ENCODE measurements around the gene IDI1.
"Not testable (repeated sequence)": the region's sequence is repeated elsewhere in the genome, so short reads cannot be mapped to it uniquely, and the experiment has no call there.

The IDI1 gene

GRCh38 chr10:1010703-1011102, 38.2 kb downstream of the IDI1 start:
- no peak overlapping the region for H3K4me3 ChIP-seq (IDR thresholded peaks at IDR 0.05; ENCODE audit: insufficient read depth, low read depth, low read length)
- no peaks in the 10 kb centered on the region for H4K20me1 ChIP-seq (ENCODE audit: insufficient read depth)
- H3K79me2 ChIP-seq (ENCODE audit: insufficient read depth, low read depth), result peaks cover 2% of the 10 kb centered on the region; the same call in 1 of the 2 replicates
- no peak overlapping the region for H3K9ac ChIP-seq
- peaks cover 25% of the 10 kb centered on the region for H3K36me3 ChIP-seq (ENCODE audit: insufficient read depth)
- TF ChIP-seq, protein P1, sequence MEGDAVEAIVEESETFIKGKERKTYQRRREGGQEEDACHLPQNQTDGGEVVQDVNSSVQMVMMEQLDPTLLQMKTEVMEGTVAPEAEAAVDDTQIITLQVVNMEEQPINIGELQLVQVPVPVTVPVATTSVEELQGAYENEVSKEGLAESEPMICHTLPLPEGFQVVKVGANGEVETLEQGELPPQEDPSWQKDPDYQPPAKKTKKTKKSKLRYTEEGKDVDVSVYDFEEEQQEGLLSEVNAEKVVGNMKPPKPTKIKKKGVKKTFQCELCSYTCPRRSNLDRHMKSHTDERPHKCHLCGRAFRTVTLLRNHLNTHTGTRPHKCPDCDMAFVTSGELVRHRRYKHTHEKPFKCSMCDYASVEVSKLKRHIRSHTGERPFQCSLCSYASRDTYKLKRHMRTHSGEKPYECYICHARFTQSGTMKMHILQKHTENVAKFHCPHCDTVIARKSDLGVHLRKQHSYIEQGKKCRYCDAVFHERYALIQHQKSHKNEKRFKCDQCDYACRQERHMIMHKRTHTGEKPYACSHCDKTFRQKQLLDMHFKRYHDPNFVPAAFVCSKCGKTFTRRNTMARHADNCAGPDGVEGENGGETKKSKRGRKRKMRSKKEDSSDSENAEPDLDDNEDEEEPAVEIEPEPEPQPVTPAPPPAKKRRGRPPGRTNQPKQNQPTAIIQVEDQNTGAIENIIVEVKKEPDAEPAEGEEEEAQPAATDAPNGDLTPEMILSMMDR (conservative IDR thresholded peaks at IDR 0.05; ENCODE audit: low read depth, low read length), result no peak
- no peak overlapping the region for H2AFZ ChIP-seq (ENCODE audit: low read depth)
- no peaks in the 10 kb centered on the region for H3K4me1 ChIP-seq (ENCODE audit: low read depth, poor library complexity, severe bottlenecking)
- H3K27me3 ChIP-seq (ENCODE audit: insufficient read depth, low read depth), result no peaks in the 10 kb centered on the region
- H3K27ac ChIP-seq, result no peak overlapping the region
- H3K4me2 ChIP-seq, result no peak overlapping the region

DNA sequence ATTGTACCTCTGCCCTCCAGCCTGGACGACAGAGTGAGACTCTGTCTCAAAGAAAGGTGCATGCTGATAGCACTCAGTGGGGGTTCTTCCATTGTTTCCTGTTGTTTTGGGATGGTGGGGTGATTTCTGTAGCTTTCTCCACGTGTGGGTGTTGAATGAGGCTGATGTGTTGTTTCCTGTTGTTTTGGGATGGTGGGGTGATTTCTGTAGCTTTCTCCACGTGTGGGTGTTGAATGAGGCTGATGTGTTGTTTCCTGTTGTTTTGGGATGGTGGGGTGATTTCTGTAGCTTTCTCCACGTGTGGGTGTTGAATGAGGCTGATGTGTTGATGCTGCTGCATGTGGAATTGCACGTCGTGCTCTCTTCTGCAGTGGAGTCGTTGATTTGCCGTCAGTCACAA, 39.0 kb downstream of the IDI1 start:
- H3K9ac ChIP-seq; H3K4me3 ChIP-seq (IDR thresholded peaks at IDR 0.05; ENCODE audit: insufficient read depth, low read depth, low read length); H3K4me2 ChIP-seq; H3K27me3 ChIP-seq (ENCODE audit: insufficient read depth, low read depth); H3K27ac ChIP-seq; H3K4me1 ChIP-seq (ENCODE audit: low read depth, poor library complexity, severe bottlenecking); H3K79me2 ChIP-seq (ENCODE audit: insufficient read depth, low read depth); H2AFZ ChIP-seq (ENCODE audit: low read depth); H4K20me1 ChIP-seq (ENCODE audit: insufficient read depth): not testable (repeated sequence)
- peaks cover 30% of the 10 kb centered on the region for H3K36me3 ChIP-seq (ENCODE audit: insufficient read depth)

DNA sequence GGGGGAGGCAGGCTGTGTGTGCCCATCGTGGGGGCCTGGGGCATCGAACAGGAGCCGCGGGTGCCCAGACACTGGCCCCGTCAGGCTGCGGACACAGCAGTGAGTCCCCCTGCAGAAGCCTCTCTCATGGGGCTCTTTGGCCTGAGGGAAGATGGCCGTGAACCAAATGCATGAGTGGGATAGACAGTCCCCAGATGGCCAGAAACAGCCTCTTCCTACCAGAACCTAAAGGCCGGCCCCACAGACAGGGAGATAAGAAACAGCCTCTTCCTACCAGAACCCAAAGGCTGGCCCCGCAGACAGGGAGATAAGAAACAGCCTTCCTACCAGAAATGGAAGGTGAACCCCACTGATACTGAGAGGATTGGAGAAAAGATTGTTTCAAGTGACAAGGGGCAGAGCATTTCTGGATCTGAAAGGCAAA, 39.8 kb downstream of the IDI1 start:
- no peak overlapping the region for H3K4me3 ChIP-seq (IDR thresholded peaks at IDR 0.05; ENCODE audit: insufficient read depth, low read depth, low read length)
- H3K27me3 ChIP-seq (ENCODE audit: insufficient read depth, low read depth), result no peaks in the 10 kb centered on the region
- no peaks in the 10 kb centered on the region for H4K20me1 ChIP-seq (ENCODE audit: insufficient read depth)
- H3K36me3 ChIP-seq (ENCODE audit: insufficient read depth), result peaks cover 37% of the 10 kb centered on the region
- H3K27ac ChIP-seq, result no peak overlapping the region
- TF ChIP-seq, protein P1 (conservative IDR thresholded peaks at IDR 0.05; ENCODE audit: low read depth, low read length), result no peak
- no peak overlapping the region for H3K9ac ChIP-seq
- H2AFZ ChIP-seq (ENCODE audit: low read depth), result no peak overlapping the region
- no peak overlapping the region for H3K4me2 ChIP-seq
- H3K4me1 ChIP-seq (ENCODE audit: low read depth, poor library complexity, severe bottlenecking), result no peaks in the 10 kb centered on the region
- H3K79me2 ChIP-seq (ENCODE audit: insufficient read depth, low read depth), result peaks cover 12% of the 10 kb centered on the region; the same call in 1 of the 2 replicates

DNA sequence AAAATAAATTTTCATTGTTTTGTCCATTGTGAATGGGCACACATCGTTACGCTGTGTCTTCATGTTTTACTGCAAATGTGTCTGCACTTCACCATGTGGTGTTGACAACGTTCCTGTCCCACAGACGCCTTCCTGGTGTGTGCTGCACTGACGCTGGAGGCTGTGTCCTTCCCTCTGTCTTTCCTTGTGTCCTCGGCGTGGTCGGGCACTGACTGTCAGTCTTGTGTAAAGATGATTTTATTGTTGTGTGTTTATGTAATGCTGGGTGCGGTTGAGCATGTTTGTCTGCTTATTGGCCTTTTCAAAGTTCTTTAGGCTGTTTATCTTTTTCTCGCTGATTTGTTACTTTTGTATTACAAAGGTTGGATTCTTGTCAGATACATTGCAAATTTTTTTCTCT, 41.3 kb downstream of the IDI1 start:
- Histone ChIP-seq H3K27ac (no peak overlapping the region), H2AFZ (ENCODE audit: low read depth) (no peak overlapping the region), H3K36me3 (ENCODE audit: insufficient read depth) (peaks cover 47% of the 10 kb centered on the region), H3K4me2 (no peak overlapping the region), H4K20me1 (ENCODE audit: insufficient read depth) (no peaks in the 10 kb centered on the region), H3K4me1 (ENCODE audit: low read depth, poor library complexity, severe bottlenecking) (no peaks in the 10 kb centered on the region), H3K27me3 (ENCODE audit: insufficient read depth, low read depth) (no peaks in the 10 kb centered on the region), H3K4me3 (IDR thresholded peaks at IDR 0.05; ENCODE audit: insufficient read depth, low read depth, low read length) (no peak overlapping the region), H3K9ac (no peak overlapping the region), H3K79me2 (ENCODE audit: insufficient read depth, low read depth) (peaks cover 27% of the 10 kb centered on the region; the same call in 1 of the 2 replicates)
- TF ChIP-seq, protein P1 (conservative IDR thresholded peaks at IDR 0.05; ENCODE audit: low read depth, low read length), result no peak

GRCh38 chr10:1006573-1006972, 42.3 kb downstream of the IDI1 start:
- Histone ChIP-seq H3K27me3 (ENCODE audit: insufficient read depth, low read depth) (no peaks in the 10 kb centered on the region), H4K20me1 (ENCODE audit: insufficient read depth) (no peaks in the 10 kb centered on the region), H3K4me2 (no peak overlapping the region), H3K36me3 (ENCODE audit: insufficient read depth) (peaks cover 56% of the 10 kb centered on the region), H3K4me3 (IDR thresholded peaks at IDR 0.05; ENCODE audit: insufficient read depth, low read depth, low read length) (no peak overlapping the region), H3K27ac (no peak overlapping the region), H3K79me2 (ENCODE audit: insufficient read depth, low read depth) (peaks cover 34% of the 10 kb centered on the region; the same call in 1 of the 2 replicates), H3K4me1 (ENCODE audit: low read depth, poor library complexity, severe bottlenecking) (no peaks in the 10 kb centered on the region), H3K9ac (no peak overlapping the region), H2AFZ (ENCODE audit: low read depth) (no peak overlapping the region)
- TF ChIP-seq, protein P1 (conservative IDR thresholded peaks at IDR 0.05; ENCODE audit: low read depth, low read length), result no peak
